CD4-positive, CD25-positive, alpha-beta regulatory T cell (primary cell): ENCODE results near the gene OSBPL3. TPM values are rescaled to one million over a fixed set of nuclear protein-coding genes. Genes with fewer than 3 reads are reported as not detected.
A peak's percentile ranks its signal among the peaks of the same experiment; 100 is the strongest.

Source experiments
- ATAC-seq, 2 donors: fragments of 150-1000 bp; cut with Tn5 transposase; one replicate each; pipeline ENCODE4 v1.10.0; 2021; ENCODE audit warnings: low read depth in 2 of 2, moderate number of reproducible peaks in 2 of 2, moderate library complexity in 1 of 2
- DNase-seq, 3 donors: peaks; one replicate each; pipeline versions ENCODE4 v3.0.0 to v3.0.0-alpha.2; 2012 to 2022; ENCODE audit warnings: mixed read lengths in 1 of 3
- H3K27ac ChIP-seq: one replicate; pipeline ENCODE4 v1.7.0; 2013; ENCODE audit warnings: mild to moderate bottlenecking, low read length; ENCODE audit not compliant: insufficient read depth, poor library complexity, severe bottlenecking
- H3K27me3 ChIP-seq: one replicate; pipeline ENCODE4 v1.7.0; 2013; ENCODE audit warnings: low read length; ENCODE audit not compliant: control insufficient read depth, insufficient read depth
- H3K36me3 ChIP-seq: one replicate; pipeline ENCODE4 v1.7.0; 2013; ENCODE audit warnings: mild to moderate bottlenecking, low read length, moderate library complexity; ENCODE audit not compliant: control insufficient read depth, insufficient read depth
- H3K4me1 ChIP-seq: 2 replicates; pipeline ENCODE4 v1.7.0; 2013; ENCODE audit warnings: mild to moderate bottlenecking, low read length; ENCODE audit not compliant: insufficient read depth, control insufficient read depth, poor library complexity, severe bottlenecking
- H3K4me3 ChIP-seq: one replicate; pipeline ENCODE4 v1.7.0; 2013; ENCODE audit warnings: low read depth, mild to moderate bottlenecking, low read length, moderate library complexity
- H3K9me3 ChIP-seq, 2 experiments: 1 replicate in 1 of 2; 2 replicates in 1 of 2; pipeline ENCODE4 v1.7.0; 2013; ENCODE audit warnings: low read length in 2 of 2, mild to moderate bottlenecking in 1 of 2, moderate library complexity in 1 of 2; ENCODE audit not compliant: control insufficient read depth in 2 of 2
- H3K27ac Mint-ChIP-seq, 3 donors: one replicate each; pipeline ENCODE4 v1.8.0; 2020 to 2022; ENCODE audit warnings: mild to moderate bottlenecking in 3 of 3, mixed read lengths in 3 of 3, moderate library complexity in 2 of 3
- H3K27me3 Mint-ChIP-seq: one replicate; pipeline ENCODE4 v1.8.0; 2022; ENCODE audit warnings: mild to moderate bottlenecking, mixed read lengths
- H3K36me3 Mint-ChIP-seq: one replicate; pipeline ENCODE4 v1.8.0; 2020; ENCODE audit warnings: mixed read lengths
- H3K4me1 Mint-ChIP-seq, 4 donors: one replicate each; pipeline ENCODE4 v1.8.0; 2020 to 2022; ENCODE audit warnings: mixed read lengths in 4 of 4, mild to moderate bottlenecking in 1 of 4
- H3K4me3 Mint-ChIP-seq, 4 donors: one replicate each; pipeline ENCODE4 v1.8.0; 2020 to 2022; ENCODE audit warnings: mild to moderate bottlenecking in 4 of 4, mixed read lengths in 4 of 4, moderate library complexity in 3 of 4
- H3K9me3 Mint-ChIP-seq, 7 donors: one replicate each; pipeline ENCODE4 v1.8.0; 2020 to 2022; ENCODE audit warnings: mixed read lengths in 7 of 7, mild to moderate bottlenecking in 3 of 7, moderate library complexity in 2 of 7
- polyA plus RNA-seq, 4 donors: library from polyadenylated mRNA; unstranded; fragments of 300-500 nt; fragmentation: Illumina TruSeq; gene quantifications; one replicate each; pipeline ENCODE4 v1.2.3, GENCODE V29; 2021
- total RNA-seq: library from RNA; stranded (reverse); gene quantifications from one replicate; pipeline ENCODE4 v1.2.3, GENCODE V29; 2022

Gene OSBPL3
- total and polyA plus RNA-seq, 5 donors from 2014 or later, result 9.1 to 43.0 (median 14.3) TPM

DNA sequence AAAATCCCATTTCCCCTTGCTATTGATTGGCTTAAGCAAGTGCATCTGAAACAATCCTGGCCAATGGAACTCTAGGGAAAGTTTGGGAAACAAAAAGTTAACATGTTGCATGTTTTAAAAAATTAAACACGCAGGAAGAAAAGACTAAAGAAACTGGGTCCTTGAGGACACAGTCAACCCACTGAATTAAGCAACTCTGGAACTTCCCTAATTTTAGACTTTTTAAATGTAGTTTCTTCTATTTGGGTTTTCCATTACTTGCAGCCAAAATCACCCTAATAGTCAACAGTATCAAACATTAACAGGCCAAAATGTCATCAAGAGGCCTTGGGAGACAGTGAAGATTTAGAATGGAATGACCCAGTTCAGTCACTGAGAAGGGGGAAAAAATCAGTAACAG is 40.6 kb downstream of the OSBPL3 start:
- no peaks in the 10 kb centered on the region for H3K36me3 ChIP-seq
- no peak overlapping the region for H3K27ac ChIP-seq
- Mint-ChIP-seq H3K27ac (no peak overlapping the region), H3K9me3 (peaks cover 0 to 2% (median 0%) of the 10 kb centered on the region in 7 donors), H3K27me3 (no peaks in the 10 kb centered on the region), H3K4me3 (no peak overlapping the region), H3K4me1 (peaks cover 41 to 54% (median 46%) of the 10 kb centered on the region in 4 donors), H3K36me3 (peaks cover 9% of the 10 kb centered on the region)
- no peaks in the 10 kb centered on the region for H3K27me3 ChIP-seq
- no peak for DNase-seq
- peaks cover 8% of the 10 kb centered on the region for H3K4me1 ChIP-seq
- no peak overlapping the region for H3K4me3 ChIP-seq
- no peaks in the 10 kb centered on the region for H3K9me3 ChIP-seq
- ATAC-seq, result no peak

DNA sequence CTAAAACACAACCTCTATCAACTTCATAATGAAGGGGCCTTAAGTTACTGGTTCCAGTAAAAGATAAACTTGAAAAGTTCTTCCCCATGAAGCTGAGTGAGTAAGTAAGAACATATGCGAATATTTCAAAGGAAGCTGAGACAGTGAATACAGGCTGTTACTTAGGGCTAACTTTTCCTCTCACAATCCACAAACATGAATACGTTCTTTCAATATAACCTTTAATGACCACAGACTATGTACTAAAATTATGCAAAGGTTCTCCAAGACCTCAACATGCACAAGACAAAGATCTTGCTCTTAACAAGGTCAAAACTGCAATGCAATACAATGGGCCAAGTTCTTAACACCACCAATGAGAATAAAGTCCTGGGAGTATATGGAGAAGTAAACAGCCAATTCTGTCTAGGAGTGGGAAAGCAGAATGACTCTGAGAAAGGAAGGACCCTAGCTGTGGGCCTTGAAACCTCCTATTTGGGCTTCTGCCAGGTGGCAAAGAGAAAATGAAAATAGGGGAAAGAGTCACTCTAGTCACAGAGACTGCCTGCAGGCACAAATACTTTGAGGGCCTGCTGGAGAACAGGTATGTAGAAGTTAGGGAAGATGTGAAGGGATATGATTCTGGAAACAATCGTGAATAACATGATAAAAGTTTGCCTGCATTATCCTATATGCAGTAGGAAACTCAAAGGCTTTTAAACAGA is 43.7 kb downstream of the OSBPL3 start:
- ATAC-seq (no peak), DNase-seq (no peak)
- peaks cover 11% of the 10 kb centered on the region for H3K36me3 Mint-ChIP-seq

DNA sequence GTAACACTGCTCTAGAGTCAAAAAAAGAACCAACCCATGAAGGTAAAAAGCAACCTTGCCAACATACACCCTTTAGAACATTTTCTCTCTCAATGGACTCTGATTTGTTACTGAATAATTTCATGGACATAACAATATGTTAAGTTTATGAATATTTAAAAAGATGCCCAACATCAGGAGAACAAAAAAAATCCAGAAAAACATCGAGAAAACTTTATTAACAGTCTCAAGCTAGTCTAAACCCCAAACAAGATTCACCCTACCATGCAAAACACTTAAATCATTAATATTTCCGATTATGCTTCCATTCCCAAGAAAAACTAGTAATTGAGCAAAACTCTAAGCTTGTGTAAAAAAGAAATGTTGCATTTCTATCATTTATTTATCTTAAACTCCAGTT is 46.7 kb downstream of the OSBPL3 start:
- DNase-seq, result no peak
- Mint-ChIP-seq H3K27ac (no peak overlapping the region), H3K36me3 (peaks cover 13% of the 10 kb centered on the region), H3K4me1 (peaks cover 39 to 65% (median 53%) of the 10 kb centered on the region in 4 donors), H3K9me3 (peaks cover 0 to 2% (median 0%) of the 10 kb centered on the region in 7 donors), H3K27me3 (no peaks in the 10 kb centered on the region), H3K4me3 (no peak overlapping the region)
- H3K27me3 ChIP-seq, result no peaks in the 10 kb centered on the region
- no peak overlapping the region for H3K4me3 ChIP-seq
- H3K27ac ChIP-seq, result no peak overlapping the region
- ATAC-seq, result no peak
- peaks cover 2% of the 10 kb centered on the region for H3K36me3 ChIP-seq
- no peaks in the 10 kb centered on the region for H3K9me3 ChIP-seq
- H3K4me1 ChIP-seq, result peaks cover 8% of the 10 kb centered on the region

More for the DNA sequence above, 43.7 kb downstream of the OSBPL3 start:
- Mint-ChIP-seq H3K9me3 (peaks cover 0 to 2% (median 0%) of the 10 kb centered on the region in 7 donors), H3K27ac (peak overlapping the region in 1 of 3 donors; percentile 66), H3K27me3 (no peaks in the 10 kb centered on the region), H3K4me1 (peaks cover 40 to 58% (median 47%) of the 10 kb centered on the region in 4 donors), H3K4me3 (peak overlapping the region in 1 of 4 donors; percentile 2)
- Histone ChIP-seq H3K4me1 (peaks cover 8% of the 10 kb centered on the region), H3K9me3 (no peaks in the 10 kb centered on the region), H3K27me3 (no peaks in the 10 kb centered on the region), H3K4me3 (no peak overlapping the region), H3K27ac (no peak overlapping the region), H3K36me3 (no peaks in the 10 kb centered on the region)

DNA sequence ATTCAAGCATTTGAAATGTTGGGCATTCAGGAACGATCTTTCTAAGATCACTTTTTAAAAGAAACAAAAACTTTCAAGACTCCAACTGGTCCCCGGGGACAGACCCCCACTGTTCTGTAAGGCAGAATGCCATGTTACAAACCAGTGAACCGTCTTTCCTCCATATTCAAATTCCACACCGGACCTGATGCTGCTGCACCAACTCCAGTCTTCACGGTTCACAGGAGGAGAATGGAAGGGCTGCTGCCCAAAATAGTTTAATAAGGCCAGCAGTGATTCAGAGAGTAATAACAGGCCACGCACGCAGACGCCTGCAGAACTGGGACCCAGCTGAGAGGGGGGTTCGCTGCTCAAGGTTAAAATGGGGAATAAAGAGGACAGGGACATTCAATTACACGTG is 47.2 kb downstream of the OSBPL3 start:
- H3K27me3 Mint-ChIP-seq, result no peaks in the 10 kb centered on the region
- H3K4me1 Mint-ChIP-seq, result peaks cover 39 to 69% (median 53%) of the 10 kb centered on the region in 4 donors
- DNase-seq, result no peak
- no peak overlapping the region for H3K4me3 Mint-ChIP-seq
- H3K9me3 Mint-ChIP-seq, result peaks cover 0 to 2% (median 0%) of the 10 kb centered on the region in 7 donors
- H3K4me3 ChIP-seq, result no peak overlapping the region
- H3K27me3 ChIP-seq, result no peaks in the 10 kb centered on the region
- no peak overlapping the region for H3K27ac ChIP-seq
- H3K9me3 ChIP-seq, result no peaks in the 10 kb centered on the region
- H3K36me3 ChIP-seq, result peaks cover 2% of the 10 kb centered on the region
- H3K4me1 ChIP-seq, result peaks cover 8% of the 10 kb centered on the region
- peaks cover 15% of the 10 kb centered on the region for H3K36me3 Mint-ChIP-seq
- ATAC-seq, result no peak
- peak overlapping the region in 1 of 3 donors; percentile 29 for H3K27ac Mint-ChIP-seq

DNA sequence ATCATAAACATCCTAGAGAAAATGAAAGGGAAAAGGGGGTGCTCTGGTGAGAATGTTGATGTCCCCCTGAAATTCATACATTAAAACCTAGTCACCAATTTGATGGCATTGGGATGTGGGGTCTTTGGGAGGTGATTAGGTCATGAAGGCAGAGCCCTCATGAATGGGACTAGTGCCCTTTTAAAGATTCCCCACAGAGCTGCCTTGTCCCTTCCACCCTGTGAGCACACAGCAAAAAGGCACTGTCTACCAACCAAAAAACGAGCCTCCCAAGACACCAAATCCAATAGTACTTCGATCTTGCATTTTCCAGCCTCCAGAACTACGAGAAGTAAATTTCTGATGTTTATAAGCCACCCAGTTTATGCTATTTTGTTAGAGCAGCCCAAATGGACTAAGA is 47.6 kb downstream of the OSBPL3 start:
- Histone ChIP-seq H3K4me3 (no peak overlapping the region), H3K27ac (no peak overlapping the region), H3K9me3 (no peaks in the 10 kb centered on the region), H3K27me3 (no peaks in the 10 kb centered on the region), H3K36me3 (peaks cover 2% of the 10 kb centered on the region), H3K4me1 (peaks cover 8% of the 10 kb centered on the region)
- H3K27me3 Mint-ChIP-seq, result no peaks in the 10 kb centered on the region
- peak overlapping the region in 1 of 3 donors; percentile 20 for H3K27ac Mint-ChIP-seq
- H3K9me3 Mint-ChIP-seq, result peaks cover 0 to 1% (median 0%) of the 10 kb centered on the region in 7 donors
- H3K4me3 Mint-ChIP-seq, result no peak overlapping the region
- no peak for ATAC-seq
- H3K36me3 Mint-ChIP-seq, result peaks cover 16% of the 10 kb centered on the region
- no peak for DNase-seq
- H3K4me1 Mint-ChIP-seq, result peaks cover 39 to 69% (median 55%) of the 10 kb centered on the region in 4 donors

DNA sequence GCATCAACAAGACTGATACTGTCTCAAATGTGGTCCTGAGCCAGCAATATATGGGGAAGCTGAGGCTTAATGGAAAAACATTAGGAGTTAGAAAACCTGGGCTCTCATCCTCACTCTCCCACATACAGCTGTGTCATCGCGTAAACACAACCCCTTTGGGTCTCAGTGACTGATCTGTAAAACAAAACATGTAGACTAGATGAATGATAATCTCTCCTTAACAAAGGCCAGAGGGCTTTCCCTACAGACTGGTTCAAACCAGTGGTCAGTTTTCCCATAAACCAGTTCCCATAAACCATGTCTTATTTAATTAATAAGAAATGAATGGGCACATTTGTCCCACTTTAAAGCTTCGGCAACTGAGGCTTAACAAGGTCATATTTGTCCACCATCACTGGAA is 48.1 kb downstream of the OSBPL3 start:
- no peaks in the 10 kb centered on the region for H3K27me3 ChIP-seq
- H3K36me3 ChIP-seq, result peaks cover 2% of the 10 kb centered on the region
- DNase-seq, result no peak
- ATAC-seq, result no peak
- Mint-ChIP-seq H3K27me3 (no peaks in the 10 kb centered on the region), H3K4me1 (peaks cover 40 to 67% (median 54%) of the 10 kb centered on the region in 4 donors), H3K36me3 (peaks cover 18% of the 10 kb centered on the region), H3K4me3 (no peak overlapping the region), H3K9me3 (peaks cover 0 to 1% (median 0%) of the 10 kb centered on the region in 7 donors), H3K27ac (no peak overlapping the region)
- peaks cover 8% of the 10 kb centered on the region for H3K4me1 ChIP-seq
- no peaks in the 10 kb centered on the region for H3K9me3 ChIP-seq
- no peak overlapping the region for H3K4me3 ChIP-seq
- H3K27ac ChIP-seq, result no peak overlapping the region

DNA sequence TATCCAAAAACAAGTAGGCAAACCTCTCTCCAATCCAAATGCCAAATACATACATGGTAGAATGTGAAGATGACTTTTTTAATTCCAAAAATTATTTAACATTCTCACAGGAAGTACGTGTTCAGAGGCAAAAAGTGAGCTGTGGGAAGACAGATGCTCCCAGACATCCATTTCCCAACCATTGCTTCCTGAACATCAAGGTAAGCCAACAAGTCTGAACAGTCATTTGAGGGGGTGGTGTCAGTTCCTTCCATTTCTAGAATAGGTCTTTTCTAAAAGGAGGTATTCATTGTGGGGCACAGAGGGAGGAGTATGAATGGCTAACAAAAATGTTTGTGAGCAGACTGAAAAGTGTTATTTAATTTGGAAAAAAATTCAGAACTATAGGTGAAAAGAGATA is 49.1 kb downstream of the OSBPL3 start:
- DNase-seq (no peak), ATAC-seq (no peak)
- Mint-ChIP-seq H3K27me3 (no peaks in the 10 kb centered on the region), H3K4me3 (no peak overlapping the region), H3K4me1 (peaks cover 36 to 59% (median 49%) of the 10 kb centered on the region in 4 donors), H3K36me3 (peaks cover 15% of the 10 kb centered on the region), H3K9me3 (peaks cover 0 to 1% (median 0%) of the 10 kb centered on the region in 7 donors), H3K27ac (no peak overlapping the region)
- no peaks in the 10 kb centered on the region for H3K9me3 ChIP-seq
- peaks cover 8% of the 10 kb centered on the region for H3K4me1 ChIP-seq
- H3K4me3 ChIP-seq, result no peak overlapping the region
- no peaks in the 10 kb centered on the region for H3K27me3 ChIP-seq
- H3K27ac ChIP-seq, result no peak overlapping the region
- H3K36me3 ChIP-seq, result peaks cover 2% of the 10 kb centered on the region
